Neural cell (in vitro differentiated cells): ENCODE measurements around the gene EPB41L2.

Source experiments
- EP300 ChIP-seq: fragments of 450-650 bp; conservative IDR thresholded peaks from 2 replicates; pipeline ENCODE4 v1.6.1; 2014; ENCODE audit warnings: antibody characterized with exemption, mild to moderate bottlenecking, moderate library complexity; ENCODE audit not compliant: poor library complexity, severe bottlenecking
- EZH2 ChIP-seq: fragments of 200-600, 300-800 bp; shearing (Covaris generic), sonication (generic); IDR thresholded peaks from 2 replicates; pipeline ENCODE4 v1.6.1; 2014; ENCODE audit warnings: antibody characterized with exemption, low read length, borderline replicate concordance, mild to moderate bottlenecking; ENCODE audit not compliant: insufficient read depth, poor library complexity, severe bottlenecking
- MXI1 ChIP-seq: fragments of 450-650 bp; conservative IDR thresholded peaks from 2 replicates; pipeline ENCODE4 v1.6.1; 2014; ENCODE audit warnings: antibody characterized with exemption, mild to moderate bottlenecking; ENCODE audit not compliant: poor library complexity, severe bottlenecking
- POLR2AphosphoS5 ChIP-seq: IDR thresholded peaks from 2 replicates; pipeline ENCODE4 v1.6.1; 2012
- RAD21 ChIP-seq: fragments of 450-650 bp; conservative IDR thresholded peaks from 2 replicates; pipeline ENCODE4 v1.6.1; 2014; ENCODE audit warnings: antibody characterized with exemption, mild to moderate bottlenecking, moderate library complexity
- TAF1 ChIP-seq: IDR thresholded peaks from 2 replicates; pipeline ENCODE4 v1.6.1; 2012; ENCODE audit warnings: low read depth
- TF ChIP-seq, protein P1 (sequence below): fragments of 450-650 bp; IDR thresholded peaks from 2 replicates; pipeline ENCODE4 v1.5.1; 2014; ENCODE audit warnings: antibody characterized with exemption, mild to moderate bottlenecking, moderate library complexity; ENCODE audit not compliant: poor library complexity, severe bottlenecking
- TF ChIP-seq, protein P2 (sequence below): IDR thresholded peaks from 2 replicates; pipeline ENCODE4 v1.6.1; 2012; ENCODE audit warnings: borderline replicate concordance

DNA sequence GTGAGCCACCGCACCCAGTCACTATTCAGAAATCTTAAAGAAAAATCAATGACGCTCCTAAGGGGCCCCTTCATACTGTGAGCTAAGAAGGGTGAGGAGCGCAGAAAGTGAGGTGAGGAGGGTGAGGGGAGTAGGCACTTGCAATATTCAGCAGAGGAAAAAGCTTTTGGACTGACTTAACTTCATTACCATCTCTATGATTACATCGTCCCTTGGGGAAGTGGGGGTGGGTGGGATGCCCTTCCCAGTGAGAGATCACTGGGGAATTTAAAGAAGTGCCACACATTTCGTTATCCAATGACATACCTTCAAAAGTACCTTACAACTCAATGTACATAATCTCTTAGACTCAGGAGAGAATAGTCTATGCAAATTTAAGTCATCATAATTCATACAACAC, 189.3 kb downstream of the EPB41L2 start:
- TF ChIP-seq, protein P1, sequence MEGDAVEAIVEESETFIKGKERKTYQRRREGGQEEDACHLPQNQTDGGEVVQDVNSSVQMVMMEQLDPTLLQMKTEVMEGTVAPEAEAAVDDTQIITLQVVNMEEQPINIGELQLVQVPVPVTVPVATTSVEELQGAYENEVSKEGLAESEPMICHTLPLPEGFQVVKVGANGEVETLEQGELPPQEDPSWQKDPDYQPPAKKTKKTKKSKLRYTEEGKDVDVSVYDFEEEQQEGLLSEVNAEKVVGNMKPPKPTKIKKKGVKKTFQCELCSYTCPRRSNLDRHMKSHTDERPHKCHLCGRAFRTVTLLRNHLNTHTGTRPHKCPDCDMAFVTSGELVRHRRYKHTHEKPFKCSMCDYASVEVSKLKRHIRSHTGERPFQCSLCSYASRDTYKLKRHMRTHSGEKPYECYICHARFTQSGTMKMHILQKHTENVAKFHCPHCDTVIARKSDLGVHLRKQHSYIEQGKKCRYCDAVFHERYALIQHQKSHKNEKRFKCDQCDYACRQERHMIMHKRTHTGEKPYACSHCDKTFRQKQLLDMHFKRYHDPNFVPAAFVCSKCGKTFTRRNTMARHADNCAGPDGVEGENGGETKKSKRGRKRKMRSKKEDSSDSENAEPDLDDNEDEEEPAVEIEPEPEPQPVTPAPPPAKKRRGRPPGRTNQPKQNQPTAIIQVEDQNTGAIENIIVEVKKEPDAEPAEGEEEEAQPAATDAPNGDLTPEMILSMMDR: no peak
- no peak for TF ChIP-seq TAF1
- no peak for TF ChIP-seq POLR2AphosphoS5
- TF ChIP-seq EZH2: no peak
- TF ChIP-seq EP300: no peak
- no peak for TF ChIP-seq RAD21
- TF ChIP-seq, protein P2, sequence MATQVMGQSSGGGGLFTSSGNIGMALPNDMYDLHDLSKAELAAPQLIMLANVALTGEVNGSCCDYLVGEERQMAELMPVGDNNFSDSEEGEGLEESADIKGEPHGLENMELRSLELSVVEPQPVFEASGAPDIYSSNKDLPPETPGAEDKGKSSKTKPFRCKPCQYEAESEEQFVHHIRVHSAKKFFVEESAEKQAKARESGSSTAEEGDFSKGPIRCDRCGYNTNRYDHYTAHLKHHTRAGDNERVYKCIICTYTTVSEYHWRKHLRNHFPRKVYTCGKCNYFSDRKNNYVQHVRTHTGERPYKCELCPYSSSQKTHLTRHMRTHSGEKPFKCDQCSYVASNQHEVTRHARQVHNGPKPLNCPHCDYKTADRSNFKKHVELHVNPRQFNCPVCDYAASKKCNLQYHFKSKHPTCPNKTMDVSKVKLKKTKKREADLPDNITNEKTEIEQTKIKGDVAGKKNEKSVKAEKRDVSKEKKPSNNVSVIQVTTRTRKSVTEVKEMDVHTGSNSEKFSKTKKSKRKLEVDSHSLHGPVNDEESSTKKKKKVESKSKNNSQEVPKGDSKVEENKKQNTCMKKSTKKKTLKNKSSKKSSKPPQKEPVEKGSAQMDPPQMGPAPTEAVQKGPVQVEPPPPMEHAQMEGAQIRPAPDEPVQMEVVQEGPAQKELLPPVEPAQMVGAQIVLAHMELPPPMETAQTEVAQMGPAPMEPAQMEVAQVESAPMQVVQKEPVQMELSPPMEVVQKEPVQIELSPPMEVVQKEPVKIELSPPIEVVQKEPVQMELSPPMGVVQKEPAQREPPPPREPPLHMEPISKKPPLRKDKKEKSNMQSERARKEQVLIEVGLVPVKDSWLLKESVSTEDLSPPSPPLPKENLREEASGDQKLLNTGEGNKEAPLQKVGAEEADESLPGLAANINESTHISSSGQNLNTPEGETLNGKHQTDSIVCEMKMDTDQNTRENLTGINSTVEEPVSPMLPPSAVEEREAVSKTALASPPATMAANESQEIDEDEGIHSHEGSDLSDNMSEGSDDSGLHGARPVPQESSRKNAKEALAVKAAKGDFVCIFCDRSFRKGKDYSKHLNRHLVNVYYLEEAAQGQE: no peak
- TF ChIP-seq MXI1: no peak
